DND-41 (cell line): ENCODE data around the gene OSBPL10.

Source experiments
- EZH2 ChIP-seq: IDR thresholded peaks from 3 replicates; pipeline ENCODE4 v1.6.1; 2012; ENCODE audit warnings: borderline replicate concordance, low read depth, mild to moderate bottlenecking, moderate library complexity, low read length, inconsistent platforms; ENCODE audit not compliant: severe bottlenecking
- TF ChIP-seq, protein P1 (sequence below): IDR thresholded peaks from 2 replicates; pipeline ENCODE4 v1.5.1; 2012; ENCODE audit warnings: borderline replicate concordance, low read length, moderate library complexity, mild to moderate bottlenecking; ENCODE audit not compliant: poor library complexity, severe bottlenecking; ENCODE audit errors: extremely low read depth

DNA sequence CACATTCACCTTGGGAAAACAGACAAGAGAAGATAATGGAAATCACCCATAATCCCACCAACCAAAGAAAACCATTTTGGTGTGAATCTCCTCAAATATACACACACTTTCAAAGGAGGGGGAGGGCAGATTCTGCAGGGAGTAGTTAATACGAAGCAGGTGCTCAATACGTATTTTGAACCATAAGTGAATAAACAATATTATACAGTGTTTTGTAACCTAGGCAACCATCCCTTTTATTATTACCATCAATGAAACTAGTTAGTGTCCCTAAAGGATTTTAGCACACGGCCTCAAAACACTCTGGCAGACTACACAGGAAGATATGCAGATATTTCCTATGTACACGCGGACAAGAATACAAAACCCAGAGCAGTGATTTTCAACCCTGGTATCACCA lies 6.1 kb downstream of the OSBPL10 start:
- TF ChIP-seq, protein P1, sequence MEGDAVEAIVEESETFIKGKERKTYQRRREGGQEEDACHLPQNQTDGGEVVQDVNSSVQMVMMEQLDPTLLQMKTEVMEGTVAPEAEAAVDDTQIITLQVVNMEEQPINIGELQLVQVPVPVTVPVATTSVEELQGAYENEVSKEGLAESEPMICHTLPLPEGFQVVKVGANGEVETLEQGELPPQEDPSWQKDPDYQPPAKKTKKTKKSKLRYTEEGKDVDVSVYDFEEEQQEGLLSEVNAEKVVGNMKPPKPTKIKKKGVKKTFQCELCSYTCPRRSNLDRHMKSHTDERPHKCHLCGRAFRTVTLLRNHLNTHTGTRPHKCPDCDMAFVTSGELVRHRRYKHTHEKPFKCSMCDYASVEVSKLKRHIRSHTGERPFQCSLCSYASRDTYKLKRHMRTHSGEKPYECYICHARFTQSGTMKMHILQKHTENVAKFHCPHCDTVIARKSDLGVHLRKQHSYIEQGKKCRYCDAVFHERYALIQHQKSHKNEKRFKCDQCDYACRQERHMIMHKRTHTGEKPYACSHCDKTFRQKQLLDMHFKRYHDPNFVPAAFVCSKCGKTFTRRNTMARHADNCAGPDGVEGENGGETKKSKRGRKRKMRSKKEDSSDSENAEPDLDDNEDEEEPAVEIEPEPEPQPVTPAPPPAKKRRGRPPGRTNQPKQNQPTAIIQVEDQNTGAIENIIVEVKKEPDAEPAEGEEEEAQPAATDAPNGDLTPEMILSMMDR = no peak
- TF ChIP-seq EZH2 = no peak
